ENCODE data around the gene SRSF2.
"Not testable (repeated sequence)": the region's sequence is repeated elsewhere in the genome, so short reads cannot be mapped to it uniquely, and the experiment has no call there.

The SRSF2 gene

DNA sequence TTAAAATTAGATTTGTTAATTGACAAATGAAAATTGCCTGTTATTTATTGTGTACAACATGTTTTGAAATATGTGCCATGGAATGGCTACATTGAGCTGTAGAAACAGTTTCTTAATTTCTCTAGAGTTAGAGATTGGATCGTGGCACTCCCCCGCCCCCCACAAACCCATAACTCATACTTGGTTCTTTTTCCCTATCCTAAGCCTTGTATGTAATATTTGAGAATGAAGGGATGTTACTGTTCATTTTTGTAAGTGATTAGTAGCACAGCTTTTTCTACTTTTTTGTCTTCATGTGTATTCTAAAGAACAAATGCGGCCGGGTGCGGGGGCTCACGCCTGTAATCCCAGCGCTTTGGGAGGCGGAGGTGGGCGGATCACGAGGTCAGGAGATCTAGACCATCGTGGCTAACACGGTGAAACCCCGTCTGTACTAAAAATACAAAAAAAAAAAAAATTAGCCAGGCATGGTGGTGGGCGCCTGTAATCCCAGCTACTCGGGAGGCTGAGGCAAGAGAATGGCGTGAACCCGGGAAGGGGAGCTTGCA, 2.5 kb upstream of the SRSF2 start:
- in situ Hi-C loops (cut with HindIII; ENCODE audit: low sequenced_read_pairs): not testable (repeated sequence)

DNA sequence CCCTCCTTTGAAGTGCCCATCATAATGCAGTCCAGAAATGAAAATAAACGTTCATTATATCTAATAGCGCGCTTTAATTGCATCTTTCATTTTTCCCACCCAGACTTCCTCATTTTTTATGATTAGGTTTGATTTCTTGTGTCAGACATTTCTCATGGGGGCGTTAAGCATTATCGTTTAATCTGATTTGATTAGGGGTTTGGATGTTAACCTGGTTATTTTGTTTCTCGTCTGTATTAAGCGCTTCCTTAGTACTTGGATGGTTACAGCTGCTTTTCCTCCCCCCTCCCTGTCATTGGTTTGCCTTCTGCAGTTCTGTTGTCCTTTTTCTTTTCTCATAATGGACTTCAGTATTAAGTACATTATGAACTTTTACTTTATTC, 1.3 kb upstream of the SRSF2 start:
- in situ Hi-C loops (cut with HindIII; ENCODE audit: low sequenced_read_pairs): no loop called here

DNA sequence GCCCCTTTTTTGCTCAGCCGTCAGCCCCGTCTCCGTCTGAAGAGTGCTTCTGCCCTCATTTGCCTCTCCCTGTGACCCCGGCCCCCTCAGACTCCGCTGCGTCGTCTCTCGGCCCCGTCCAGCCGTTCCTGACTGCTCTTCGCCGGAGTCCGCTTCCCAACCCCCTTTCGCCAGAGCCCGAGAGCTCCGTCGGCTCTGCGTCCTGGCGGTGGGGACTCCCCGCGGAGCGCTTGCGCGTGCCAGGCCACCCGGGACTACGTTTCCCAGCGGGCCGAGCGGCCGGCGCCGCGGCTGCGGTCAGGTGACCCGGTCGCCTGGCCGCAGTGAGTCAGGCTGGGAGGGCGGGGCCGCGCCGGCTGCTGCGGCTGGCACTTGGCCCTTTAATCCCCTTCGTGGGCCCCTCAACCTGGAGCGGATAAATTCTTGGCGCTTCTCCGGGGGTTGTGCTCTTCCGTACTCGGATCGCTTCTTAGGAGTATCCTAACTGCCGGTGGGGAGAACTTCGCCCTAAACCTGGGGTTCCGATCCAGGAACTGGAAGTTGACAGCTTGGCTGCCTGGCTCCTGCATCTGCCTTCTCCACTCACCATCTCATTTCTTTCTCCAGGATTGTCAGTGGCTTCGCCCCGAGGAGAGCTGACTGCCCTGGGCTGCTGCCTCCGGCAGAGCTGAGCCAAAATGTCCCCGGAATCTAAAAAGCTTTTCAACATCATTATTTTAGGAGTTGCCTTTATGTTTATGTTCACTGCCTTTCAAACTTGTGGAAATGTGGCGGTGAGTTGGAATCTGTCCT, 741 bp upstream of the SRSF2 start, which contains the start of gene MFSD11:
MFSD11 (plus strand) TSS at position 444 of the 792 bp plus-strand sequence; CDS start at position 678, 234 bp downstream.
- in situ Hi-C loops (cut with HindIII; ENCODE audit: low sequenced_read_pairs): no loop called here

DNA sequence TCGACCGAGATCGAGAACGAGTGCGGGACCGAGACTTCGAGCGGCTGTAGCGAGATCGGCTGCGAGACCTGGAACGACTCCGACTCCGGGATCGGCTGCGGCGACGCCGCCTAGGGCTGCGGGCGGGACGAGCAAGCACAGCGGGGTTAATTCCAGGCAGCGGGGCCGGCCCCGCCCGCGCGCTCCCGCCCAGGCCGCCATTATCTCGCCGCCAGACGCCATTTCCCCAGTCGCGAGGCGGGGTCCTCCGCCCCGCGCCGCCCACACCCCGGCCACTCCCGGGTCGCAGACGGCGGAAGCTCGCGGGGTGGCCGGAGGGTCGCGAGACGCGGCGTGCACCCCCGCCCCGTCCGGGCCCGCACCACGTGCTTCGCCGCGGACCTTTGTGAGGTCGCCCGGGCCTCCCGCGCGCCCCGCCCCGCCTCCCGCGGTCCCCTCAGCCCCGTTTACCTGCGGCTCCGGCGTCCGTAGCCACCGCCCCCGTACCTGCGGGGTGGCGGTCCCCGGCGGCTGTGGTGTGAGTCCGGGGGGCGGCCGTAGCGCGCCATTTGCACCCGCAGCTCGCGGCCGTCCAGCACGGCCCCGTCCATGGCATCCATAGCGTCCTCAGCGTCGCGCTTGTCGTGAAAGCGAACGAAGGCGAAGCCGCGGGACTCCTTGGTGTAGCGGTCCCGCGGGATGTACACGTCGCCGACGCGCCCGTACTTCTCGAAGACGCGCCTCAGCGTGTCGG, 616 bp downstream of the SRSF2 start:
- in situ Hi-C loops (cut with HindIII; ENCODE audit: low sequenced_read_pairs): no loop called here

DNA sequence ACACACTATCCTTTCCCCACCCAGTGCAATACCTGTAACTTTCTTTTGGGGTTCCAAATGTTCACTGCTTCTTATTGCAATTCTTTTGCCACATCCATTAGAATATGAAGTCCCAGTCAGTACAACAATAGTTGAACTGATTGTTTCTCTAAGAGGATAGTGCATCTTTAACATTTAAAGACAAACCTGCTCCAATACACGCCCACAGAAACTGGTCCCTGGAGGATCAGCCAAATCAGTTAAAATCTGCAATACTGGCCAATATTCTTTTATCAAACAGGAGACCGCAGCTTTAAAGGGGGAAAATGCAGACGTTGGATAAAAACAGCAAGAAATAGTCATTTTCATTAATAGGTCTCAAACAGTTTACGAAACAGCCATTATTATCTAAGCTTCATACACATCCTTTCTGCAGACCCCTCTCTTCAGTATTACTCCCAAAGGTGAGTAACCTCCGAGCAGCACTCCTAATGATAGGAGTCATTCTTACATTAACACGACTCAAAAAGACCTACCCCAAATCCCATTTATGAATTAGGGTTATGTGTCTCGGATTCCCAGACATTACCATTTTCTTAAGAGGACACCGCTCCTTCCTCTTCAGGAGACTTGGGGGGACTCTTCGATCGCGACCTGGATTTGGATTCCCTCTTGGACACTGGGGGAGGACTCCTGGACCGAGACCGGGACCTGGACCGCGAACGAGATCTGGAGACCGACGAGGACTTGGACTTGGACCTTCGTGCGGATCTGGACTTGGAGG, 1.4 kb downstream of the SRSF2 start:
- in situ Hi-C loops (cut with HindIII; ENCODE audit: low sequenced_read_pairs): no loop called here

DNA sequence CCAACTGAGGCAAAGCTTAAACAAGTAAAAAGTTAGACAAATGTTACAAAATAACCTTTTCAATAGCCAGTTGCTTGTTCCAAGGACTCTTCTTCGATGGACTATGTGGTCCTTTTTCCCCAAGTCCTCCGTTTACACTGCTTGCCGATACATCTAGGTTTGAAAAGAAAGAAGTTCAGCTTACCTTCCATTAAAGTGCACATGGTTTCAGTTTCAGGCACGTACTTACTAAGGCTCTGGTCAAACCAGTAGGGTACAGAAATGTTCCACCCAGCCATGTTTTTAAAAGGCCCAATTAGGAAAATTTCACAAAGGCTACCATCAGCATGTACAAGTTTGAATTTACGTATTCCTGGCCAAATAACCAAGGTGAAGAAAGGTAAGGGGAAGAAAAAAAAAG, 2.1 kb downstream of the SRSF2 start:
- in situ Hi-C loops (cut with HindIII; ENCODE audit: low sequenced_read_pairs): no loop called here

DNA sequence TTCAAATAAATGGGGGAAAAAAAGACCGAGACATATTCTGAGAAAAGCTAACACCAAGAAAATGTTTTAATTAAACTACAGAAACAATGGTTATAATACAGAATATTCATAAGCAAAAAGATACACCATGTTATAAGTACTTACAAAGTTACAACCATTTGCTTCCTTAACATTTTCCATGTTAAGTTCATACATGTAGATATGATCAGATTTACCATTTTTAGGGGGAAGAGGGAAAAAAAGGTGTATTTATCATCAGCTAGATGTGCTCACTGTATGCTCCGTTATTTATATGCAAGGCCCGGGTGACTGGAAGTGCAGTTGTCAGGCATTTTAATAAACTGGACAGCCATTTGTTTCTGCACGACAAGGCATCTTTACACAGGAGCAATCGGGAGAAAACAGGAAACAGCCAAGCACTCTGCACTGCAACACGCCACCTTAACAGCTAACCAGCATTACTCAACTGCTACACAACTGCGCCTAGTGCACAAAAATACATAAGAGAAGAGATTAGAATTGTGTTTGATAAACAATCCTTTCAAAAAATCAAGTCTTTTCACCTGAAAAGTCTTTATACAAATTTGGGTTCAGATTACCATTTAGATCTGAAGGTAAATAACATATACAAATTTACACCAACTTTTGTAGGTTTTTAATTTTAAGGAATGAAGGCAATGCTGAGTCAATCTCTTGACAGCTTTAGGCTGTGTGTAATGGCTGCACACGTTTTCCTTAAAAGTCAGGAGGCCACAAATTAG, 2.9 kb downstream of the SRSF2 start:
- in situ Hi-C loops (cut with HindIII; ENCODE audit: low sequenced_read_pairs): no loop called here

DNA sequence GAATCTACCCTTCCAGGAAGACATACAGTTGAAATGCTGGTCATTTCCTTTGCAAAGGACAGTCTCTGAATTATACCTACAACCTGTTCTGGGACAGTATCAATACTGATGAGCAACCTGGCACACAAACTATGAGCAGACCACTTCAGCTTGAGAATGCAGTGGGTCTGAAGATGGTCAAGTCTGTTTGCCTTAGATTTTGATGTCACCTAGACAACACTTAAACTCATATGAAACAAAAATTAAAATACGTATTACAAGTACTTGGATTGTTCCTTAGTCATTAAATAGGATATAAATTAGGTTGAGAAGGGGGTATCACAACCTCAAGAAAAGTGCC, 3.5 kb downstream of the SRSF2 start:
- in situ Hi-C loops (cut with HindIII; ENCODE audit: low sequenced_read_pairs): no loop called here

DNA sequence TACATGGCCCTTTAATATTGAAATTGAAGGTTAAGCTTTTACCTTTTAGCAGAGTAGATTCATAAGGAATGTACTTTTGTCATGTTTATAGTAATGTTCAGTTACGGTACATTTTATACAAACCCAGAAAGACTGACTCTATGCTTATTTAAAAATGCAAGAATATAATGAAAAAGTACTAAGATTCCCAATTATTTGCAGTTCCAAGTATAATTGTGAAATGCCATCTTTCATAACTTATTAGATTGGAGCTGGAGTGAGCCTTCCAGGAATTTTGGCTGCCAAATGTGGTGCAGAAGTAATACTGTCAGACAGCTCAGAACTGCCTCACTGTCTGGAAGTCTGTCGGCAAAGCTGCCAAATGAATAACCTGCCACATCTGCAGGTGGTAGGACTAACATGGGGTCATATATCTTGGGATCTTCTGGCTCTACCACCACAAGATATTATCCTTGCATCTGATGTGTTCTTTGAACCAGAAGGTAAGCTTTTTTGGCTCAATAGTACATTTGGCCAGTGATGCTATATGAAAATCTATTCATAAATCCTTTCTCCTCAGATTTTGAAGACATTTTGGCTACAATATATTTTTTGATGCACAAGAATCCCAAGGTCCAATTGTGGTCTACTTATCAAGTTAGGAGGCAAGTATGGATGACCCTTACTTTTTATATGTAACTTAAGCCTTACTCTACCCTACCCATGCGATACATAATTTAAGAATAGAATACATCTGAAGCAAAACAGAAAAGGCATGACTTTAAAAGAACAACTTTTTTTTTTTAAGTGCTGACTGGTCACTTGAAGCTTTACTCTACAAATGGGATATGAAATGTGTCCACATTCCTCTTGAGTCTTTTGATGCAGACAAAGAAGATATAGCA, 4.2 kb downstream of the SRSF2 start:
- in situ Hi-C loops (cut with HindIII; ENCODE audit: low sequenced_read_pairs): no loop called here

DNA sequence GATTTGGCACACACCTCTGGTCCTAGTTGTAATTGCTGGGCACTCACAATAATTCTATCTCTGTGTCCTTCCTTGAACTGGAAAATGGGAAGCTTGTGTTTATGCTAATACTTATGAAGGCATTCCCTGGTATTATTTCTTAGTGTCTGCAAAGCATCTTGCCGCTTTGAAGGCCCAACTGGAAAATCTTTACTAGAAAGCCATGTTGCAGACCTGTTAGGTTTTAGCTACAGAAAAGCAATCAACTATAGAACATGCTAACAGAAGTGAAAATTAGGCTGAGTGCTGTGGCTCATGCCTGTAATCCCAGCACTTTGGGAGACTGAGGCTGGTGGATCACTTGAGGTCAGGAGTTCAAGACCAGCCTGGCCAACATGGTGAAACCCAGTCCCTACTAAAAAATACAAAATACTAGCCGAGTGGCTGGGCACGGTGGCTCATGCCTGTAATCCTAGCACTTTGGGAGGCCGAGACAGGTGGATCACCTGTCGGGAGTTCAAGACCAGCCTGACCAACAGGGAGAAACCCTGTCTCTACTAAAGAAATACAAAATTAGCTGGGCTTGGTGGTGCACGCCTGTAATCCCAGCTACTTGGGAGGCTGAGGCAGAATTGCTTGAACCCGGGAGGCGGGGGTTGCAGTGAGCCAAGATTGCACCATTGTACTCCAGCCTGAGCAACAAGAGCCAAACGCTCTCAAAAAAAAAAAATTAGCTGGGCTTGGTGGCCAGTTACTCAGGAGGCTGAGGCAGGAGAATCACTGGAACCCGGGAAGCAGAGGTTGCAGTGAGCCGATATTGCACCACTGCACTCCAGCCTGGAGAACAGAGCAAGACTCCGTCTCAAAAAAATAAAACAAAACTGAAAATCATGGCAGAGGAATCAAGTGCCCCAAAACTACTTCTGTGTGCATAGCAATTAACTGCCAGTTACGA, 5.1 kb downstream of the SRSF2 start:
- in situ Hi-C loops (cut with HindIII; ENCODE audit: low sequenced_read_pairs): not testable (repeated sequence)

DNA sequence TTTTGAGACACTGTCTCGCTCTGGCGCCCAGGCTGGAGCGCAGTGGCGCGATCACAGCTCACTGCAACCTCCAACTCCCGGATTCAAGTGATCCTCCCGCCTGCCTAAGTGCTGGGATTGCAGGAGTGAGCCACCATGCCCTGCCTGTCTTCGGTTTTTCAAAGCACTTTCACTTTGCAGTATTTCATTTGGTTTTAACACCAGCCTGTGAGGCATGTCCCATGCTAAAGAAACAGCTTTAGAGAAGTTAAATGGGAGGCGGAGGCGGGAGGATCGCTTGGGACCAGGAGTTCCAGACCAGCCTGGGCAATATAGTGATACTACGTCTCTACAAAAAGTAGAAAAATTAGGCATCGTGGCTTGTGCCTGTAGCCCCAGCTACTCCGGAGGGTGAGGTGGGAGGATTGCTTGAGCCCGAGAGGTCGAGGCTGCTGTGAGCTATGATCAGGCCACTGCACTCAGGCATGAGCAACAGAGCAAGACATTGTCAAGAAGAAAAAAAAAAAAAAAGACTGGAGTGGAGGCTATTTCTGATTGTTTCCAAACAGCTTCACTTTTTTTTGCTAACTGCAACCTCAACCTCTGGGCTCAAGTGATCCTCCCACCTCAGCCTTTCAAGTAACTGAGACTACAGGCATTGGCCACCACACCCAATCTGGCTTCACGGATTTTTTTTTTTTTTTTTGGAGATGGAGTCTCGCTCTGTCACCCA, 9.2 kb downstream of the SRSF2 start:
- in situ Hi-C loops (cut with HindIII; ENCODE audit: low sequenced_read_pairs): no loop called here

DNA sequence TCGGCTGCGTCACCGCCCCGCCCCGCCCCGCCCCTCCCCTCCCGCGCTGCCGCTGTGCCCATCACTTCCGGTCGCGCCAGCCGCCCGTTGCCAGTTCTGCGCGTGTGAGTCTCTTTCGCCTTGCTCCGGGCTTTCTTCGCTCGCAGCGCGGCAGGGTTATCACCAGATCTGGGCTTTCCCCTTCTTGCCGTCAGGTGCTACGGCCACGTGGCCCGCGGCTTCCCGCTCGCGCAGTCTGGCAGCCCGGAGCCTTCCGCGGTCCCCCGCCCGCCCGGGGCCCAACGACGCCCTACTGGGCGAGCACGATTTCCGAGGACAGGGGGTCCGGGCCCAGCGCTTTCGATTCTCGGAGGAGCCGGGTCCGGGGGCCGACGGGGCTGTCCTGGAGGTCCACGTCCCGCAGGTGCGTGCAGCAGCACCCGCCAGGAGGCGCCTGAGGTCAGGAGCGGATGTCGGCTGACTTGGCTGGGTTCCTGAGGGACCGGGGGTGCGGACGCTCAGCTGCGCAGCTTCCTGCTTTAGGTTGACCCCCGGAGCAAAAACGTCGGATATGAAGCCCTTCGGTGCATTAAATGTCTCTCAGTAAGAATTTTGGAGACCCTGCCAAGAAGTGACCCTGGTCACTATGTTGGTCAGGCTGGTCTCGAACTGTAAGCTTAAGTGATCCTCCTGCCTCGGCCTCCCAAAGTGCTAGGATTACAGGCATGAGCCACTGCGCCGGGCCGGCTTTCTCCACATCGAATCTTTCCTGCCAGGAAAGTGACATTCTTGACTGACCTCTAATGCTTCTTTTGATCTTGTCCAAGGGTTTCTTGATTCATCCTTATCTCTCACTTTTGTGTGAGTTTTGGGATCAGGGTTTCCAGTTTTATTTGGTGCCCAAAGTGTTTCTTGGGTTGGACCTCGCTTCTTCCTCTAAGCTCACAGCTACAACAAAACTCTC, 10.1 kb downstream of the SRSF2 start, which contains the start of gene METTL23:
METTL23 (plus strand) TSS at position 64 of the 943 bp plus-strand sequence. CDS start 2,872 bp downstream, outside the sequence.
- in situ Hi-C loops (cut with HindIII; ENCODE audit: low sequenced_read_pairs): no loop called here

DNA sequence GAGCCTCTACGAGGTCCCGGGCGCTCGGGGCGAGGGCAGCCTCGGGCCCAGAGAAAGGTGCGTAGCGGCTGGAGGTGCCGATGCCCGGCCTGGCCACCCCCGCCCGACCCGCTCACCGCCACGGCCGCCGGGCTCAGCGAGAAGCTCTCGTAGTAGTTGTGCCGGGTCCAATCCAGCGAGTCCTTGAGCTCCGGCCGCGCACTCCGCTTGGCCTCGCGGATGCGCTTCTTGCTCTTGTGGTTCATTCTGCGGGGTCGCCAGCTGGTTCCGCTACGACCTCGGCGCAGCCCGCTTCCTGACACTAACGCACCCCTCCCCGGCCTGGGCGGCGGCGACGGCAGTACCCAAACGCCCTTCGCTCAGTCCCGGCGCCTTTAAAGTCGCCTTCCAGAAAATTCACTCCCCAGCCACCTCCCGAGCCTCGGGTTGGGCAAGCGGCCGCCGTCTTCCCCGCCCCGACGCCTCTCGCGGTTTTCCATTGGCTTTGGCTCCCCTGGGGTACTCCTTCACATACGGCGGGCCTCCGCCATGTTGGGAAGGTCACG, 10.8 kb downstream of the SRSF2 start, which contains the start of gene JMJD6:
JMJD6 (minus strand) TSS at position 376 of the 545 bp plus-strand sequence; CDS start at position 245, 131 bp downstream.
- in situ Hi-C loops (cut with HindIII; ENCODE audit: low sequenced_read_pairs): no loop called here

DNA sequence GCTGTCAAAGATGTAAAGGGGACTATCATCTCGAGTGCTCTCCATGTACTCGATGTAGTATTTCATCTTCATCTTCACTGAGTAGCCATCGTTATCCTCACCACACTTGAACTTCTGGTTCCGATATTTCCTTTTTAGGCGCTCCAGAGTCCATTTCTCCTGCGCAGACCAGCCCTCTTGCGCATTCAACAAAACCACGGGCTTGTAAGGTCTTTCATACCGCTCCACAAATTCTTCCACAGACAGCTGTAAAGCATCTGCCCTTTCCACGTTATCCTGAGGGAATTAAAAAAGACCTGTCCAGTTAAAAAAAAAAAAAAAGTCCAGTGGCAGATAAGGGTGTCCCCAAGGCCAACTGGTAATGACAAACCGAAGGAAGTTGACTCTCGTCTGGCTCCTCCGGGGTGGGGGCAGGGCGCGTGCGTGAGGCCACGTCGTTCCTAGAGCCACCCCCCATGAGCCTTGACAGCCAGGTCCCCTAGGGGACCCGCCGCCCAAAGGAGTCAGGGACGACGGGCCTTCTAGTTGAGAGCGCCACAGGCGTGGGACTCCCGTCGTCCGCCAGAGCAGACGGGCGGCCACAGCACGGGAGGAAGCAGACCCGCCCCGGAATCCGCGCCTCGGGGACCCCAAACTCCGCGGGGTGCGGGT, 11.4 kb downstream of the SRSF2 start:
- in situ Hi-C loops (cut with HindIII; ENCODE audit: low sequenced_read_pairs): no loop called here

DNA sequence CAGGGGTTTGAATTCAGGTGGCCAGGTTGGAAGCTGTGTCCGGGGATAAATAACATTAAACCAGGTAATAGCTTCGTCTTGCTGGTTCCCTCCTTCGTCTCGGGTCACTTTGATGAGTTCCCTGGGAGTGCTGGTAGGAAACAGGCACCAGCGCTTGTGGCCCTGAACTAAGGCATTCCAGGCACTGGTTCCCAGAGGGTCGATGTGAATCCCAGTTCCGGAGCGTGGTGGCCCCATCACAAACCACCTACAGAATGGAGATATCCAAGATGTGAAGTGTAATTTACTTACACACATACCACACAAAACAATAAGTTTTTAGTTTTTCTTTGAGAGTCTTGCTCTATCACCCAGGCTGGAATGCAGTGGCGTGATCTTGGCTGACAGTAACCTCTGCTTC, 13.3 kb downstream of the SRSF2 start:
- in situ Hi-C loops (cut with HindIII; ENCODE audit: low sequenced_read_pairs): no loop called here

DNA sequence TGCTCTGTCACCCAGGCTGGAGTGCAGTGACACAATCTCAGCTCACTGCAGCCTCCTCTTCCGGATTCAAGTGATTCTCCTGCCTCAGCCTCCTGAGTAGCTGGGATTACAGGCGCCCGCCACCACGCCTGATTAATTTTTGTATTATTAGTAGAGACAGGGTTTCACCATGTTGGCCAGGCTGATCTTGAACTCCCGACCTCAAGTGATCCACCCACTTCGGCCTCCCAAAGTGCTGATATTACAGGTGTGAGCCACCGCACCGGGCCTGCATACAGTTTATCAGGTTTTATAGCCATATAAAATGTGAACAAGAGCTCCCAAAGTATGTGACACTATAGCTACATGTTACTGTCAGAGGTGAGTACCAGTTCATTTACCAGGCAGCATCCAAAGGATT, 14.2 kb downstream of the SRSF2 start:
- in situ Hi-C loops (cut with HindIII; ENCODE audit: low sequenced_read_pairs): not testable (repeated sequence)
